ENCODE data around the gene FLNC.

Gene FLNC

GRCh38 chr7:128801667-128802418 lies 28.4 kb upstream of the FLNC start:
- DNase-seq: no peak

GRCh38 chr7:128804484-128804883 lies 25.7 kb upstream of the FLNC start:
- DNase-seq: no peak

GRCh38 chr7:128805225-128805624 lies 25.0 kb upstream of the FLNC start:
- no peak for DNase-seq

- no peak for DNase-seq
These were observed 23.0 kb upstream of the FLNC start for GRCh38 chr7:128807191-128807590.

GRCh38 chr7:128809363-128809762 lies 20.8 kb upstream of the FLNC start:
- no peak for DNase-seq

GRCh38 chr7:128810473-128810872 lies 19.7 kb upstream of the FLNC start:
- DNase-seq: no peak

- no peak for DNase-seq
These were observed 19.2 kb upstream of the FLNC start for GRCh38 chr7:128810997-128811396.

- DNase-seq: peak; percentile 77
These were observed 18.4 kb upstream of the FLNC start for GRCh38 chr7:128811631-128812430.

GRCh38 chr7:128812514-128813168 lies 17.6 kb upstream of the FLNC start:
- DNase-seq: peak; percentile 96

GRCh38 chr7:128814499-128814898 lies 15.7 kb upstream of the FLNC start:
- no peak for DNase-seq

GRCh38 chr7:128815289-128815942 lies 14.8 kb upstream of the FLNC start:
- DNase-seq: no peak

- DNase-seq: no peak
These were observed 11.5 kb upstream of the FLNC start for GRCh38 chr7:128818694-128819093.

GRCh38 chr7:128821724-128822123 lies 8.5 kb upstream of the FLNC start:
- no peak for DNase-seq

GRCh38 chr7:128826512-128826911 lies 3.7 kb upstream of the FLNC start:
- DNase-seq: no peak

GRCh38 chr7:128826916-128827247 lies 3.3 kb upstream of the FLNC start:
- no peak for DNase-seq

GRCh38 chr7:128827248-128827958 lies 2.8 kb upstream of the FLNC start:
- no peak for DNase-seq

GRCh38 chr7:128827971-128828711 lies 2.1 kb upstream of the FLNC start:
- DNase-seq: no peak

GRCh38 chr7:128829391-128830166 lies 627 bp upstream of the FLNC start:
- no peak for DNase-seq

GRCh38 chr7:128831178-128831993 lies 1.2 kb downstream of the FLNC start:
- no peak for DNase-seq
